CD4-positive, alpha-beta memory T cell (primary cell): ENCODE results near the gene CTDSPL. TPM values are rescaled to one million over a fixed set of nuclear protein-coding genes. Genes with fewer than 3 reads are reported as not detected.

Experiments
- CTCF ChIA-PET: fragments of 350-600 bp; sonication (Branson Sonifier 250); formaldehyde crosslinking; loops from one replicate; lab custom pipeline; 2021; ENCODE audit warnings: inconsistent platforms; ENCODE audit not compliant: partially characterized antibody; lab: Charles Lee
- POLR2A ChIA-PET: fragments of 350-600 bp; sonication (Branson Sonifier 250); formaldehyde crosslinking; loops from one replicate; lab custom pipeline; 2021; ENCODE audit not compliant: partially characterized antibody; lab: Charles Lee
- DNase-seq, 5 donors: peaks; one replicate each; pipeline versions ENCODE4 v3.0.0 to v3.0.0-alpha.2; 2020 to 2022; ENCODE audit warnings: mixed read lengths in 1 of 5
- H3K27ac ChIP-seq: one replicate; pipeline ENCODE4 v1.7.0; 2013; ENCODE audit warnings: low read depth, low read length
- H3K27me3 ChIP-seq: 2 replicates; pipeline ENCODE4 v1.7.0; 2013; ENCODE audit warnings: mild to moderate bottlenecking, low read length, moderate library complexity; ENCODE audit not compliant: insufficient read depth
- H3K36me3 ChIP-seq: 2 replicates; pipeline ENCODE4 v1.7.0; 2013; ENCODE audit warnings: mild to moderate bottlenecking, low read length, moderate library complexity; ENCODE audit not compliant: insufficient read depth
- H3K4me1 ChIP-seq: 2 replicates; pipeline ENCODE4 v1.7.0; 2013; ENCODE audit warnings: mild to moderate bottlenecking, low read length, moderate library complexity; ENCODE audit not compliant: insufficient read depth
- H3K4me3 ChIP-seq, 2 donors: one replicate each; pipeline ENCODE4 v1.7.0; 2013; ENCODE audit warnings: low read length in 2 of 2, mild to moderate bottlenecking in 1 of 2
- H3K9me3 ChIP-seq, 2 donors: one replicate each; pipeline ENCODE4 v1.7.0; 2013; ENCODE audit warnings: low read length in 2 of 2, control low read depth in 1 of 2; ENCODE audit not compliant: control insufficient read depth in 1 of 2
- H3K27ac Mint-ChIP-seq, 7 donors: one replicate each; pipeline ENCODE4 v1.8.0; 2020 to 2021; ENCODE audit warnings: mixed read lengths in 7 of 7, mild to moderate bottlenecking in 6 of 7, inconsistent platforms in 3 of 7, moderate library complexity in 3 of 7
- H3K27me3 Mint-ChIP-seq, 2 donors: one replicate each; pipeline ENCODE4 v1.8.0; 2020 to 2021; ENCODE audit warnings: mixed read lengths in 2 of 2
- H3K36me3 Mint-ChIP-seq, 2 donors: one replicate each; pipeline ENCODE4 v1.8.0; 2020 to 2021; ENCODE audit warnings: mixed read lengths in 2 of 2, inconsistent platforms in 1 of 2, mild to moderate bottlenecking in 1 of 2
- H3K4me1 Mint-ChIP-seq, 4 donors: one replicate each; pipeline ENCODE4 v1.8.0; 2020 to 2021; ENCODE audit warnings: mixed read lengths in 4 of 4, mild to moderate bottlenecking in 1 of 4
- H3K4me3 Mint-ChIP-seq, 8 donors: one replicate each; pipeline ENCODE4 v1.8.0; 2020 to 2021; ENCODE audit warnings: mixed read lengths in 8 of 8, mild to moderate bottlenecking in 7 of 8, moderate library complexity in 6 of 8, inconsistent platforms in 3 of 8
- H3K9me3 Mint-ChIP-seq, 8 donors: one replicate each; pipeline ENCODE4 v1.8.0; 2020 to 2021; ENCODE audit warnings: mixed read lengths in 8 of 8, mild to moderate bottlenecking in 5 of 8, inconsistent platforms in 3 of 8, moderate library complexity in 1 of 8
- intact Hi-C: fragments of 100-400 bp; cut with micrococcal nuclease; formaldehyde crosslinking; loops from one replicate; pipeline ENCODE4 v1.15.1; 2023
- polyA plus RNA-seq, 2 donors: library from polyadenylated mRNA; unstranded; fragments of 300-500 nt; fragmentation: Illumina TruSeq; gene quantifications; one replicate each; pipeline ENCODE4 v1.2.3, GENCODE V29; 2021
- total RNA-seq, 2 experiments: library from RNA; stranded (reverse); gene quantifications; one replicate each; pipeline ENCODE4 v1.2.3, GENCODE V29; 2021

CTDSPL gene
- total and polyA plus RNA-seq, 4 experiments from 2014 or later: 0.08 to 0.73 (median 0.61) TPM; not detected in 1

DNA sequence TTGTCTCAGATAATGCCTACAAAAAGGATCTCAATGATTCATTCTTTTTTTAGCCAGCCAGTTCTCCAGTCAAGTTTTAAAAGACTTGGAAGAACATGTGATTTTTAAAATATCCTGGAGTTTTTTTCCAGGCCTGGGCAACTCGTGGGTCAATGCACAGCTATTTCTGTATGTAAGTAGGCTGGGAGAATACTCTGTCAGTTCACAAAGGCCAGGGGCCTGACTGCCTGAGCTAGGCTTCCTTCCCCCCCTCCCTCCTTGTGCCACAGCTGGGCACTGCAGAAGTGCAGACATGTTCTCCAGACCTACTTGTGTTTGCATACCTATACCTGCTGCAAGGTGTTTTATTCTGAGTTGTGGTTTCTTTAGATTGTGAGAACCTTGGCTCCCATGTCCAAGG is 43.7 kb downstream of the CTDSPL start:
- H3K36me3 Mint-ChIP-seq: no peaks in the 10 kb centered on the region
- CTCF ChIA-PET: no interaction called here

GRCh38 chr3:37905987-37906674 is 44.5 kb downstream of the CTDSPL start:
- Histone ChIP-seq H3K4me1 (peaks cover 19% of the 10 kb centered on the region), H3K36me3 (no peaks in the 10 kb centered on the region), H3K4me3 (no peak overlapping the region), H3K27ac (no peak overlapping the region), H3K27me3 (no peaks in the 10 kb centered on the region), H3K9me3 (no peaks in the 10 kb centered on the region)
- no peak for DNase-seq
- H3K9me3 Mint-ChIP-seq: no peaks in the 10 kb centered on the region
- peaks cover 6 to 7% of the 10 kb centered on the region in 2 donors for H3K27me3 Mint-ChIP-seq
- no peaks in the 10 kb centered on the region for H3K36me3 Mint-ChIP-seq
- H3K4me1 Mint-ChIP-seq: peaks cover 6 to 25% (median 17%) of the 10 kb centered on the region in 4 donors
- no peak overlapping the region for H3K4me3 Mint-ChIP-seq
- ChIA-PET POLR2A (no interaction called here), CTCF (no interaction called here)
- H3K27ac Mint-ChIP-seq: peak overlapping the region in 3 of 7 donors; percentile 4 to 33 (median 29)
- intact Hi-C loops: no loop called here

More for the DNA sequence above, 43.7 kb downstream of the CTDSPL start:
- Histone ChIP-seq H3K36me3 (no peaks in the 10 kb centered on the region), H3K9me3 (no peaks in the 10 kb centered on the region), H3K4me1 (peaks cover 19% of the 10 kb centered on the region), H3K27ac (no peak overlapping the region), H3K27me3 (no peaks in the 10 kb centered on the region), H3K4me3 (no peak overlapping the region)
- Mint-ChIP-seq H3K4me3 (no peak overlapping the region), H3K27me3 (peaks cover 6 to 7% of the 10 kb centered on the region in 2 donors), H3K9me3 (no peaks in the 10 kb centered on the region), H3K4me1 (peaks cover 6 to 25% (median 17%) of the 10 kb centered on the region in 4 donors), H3K27ac (no peak overlapping the region)
- POLR2A ChIA-PET: no interaction called here
- no peak for DNase-seq
- intact Hi-C loops: no loop called here

- no peaks in the 10 kb centered on the region for H3K36me3 ChIP-seq
- Mint-ChIP-seq H3K4me3 (peak overlapping the region in 1 of 8 donors; percentile 9), H3K27ac (peak overlapping the region in 1 of 7 donors; percentile 33), H3K9me3 (no peaks in the 10 kb centered on the region), H3K4me1 (peaks cover 6 to 25% (median 17%) of the 10 kb centered on the region in 4 donors), H3K27me3 (peaks cover 6 to 7% of the 10 kb centered on the region in 2 donors), H3K36me3 (no peaks in the 10 kb centered on the region)
- intact Hi-C loops: no loop called here
- CTCF ChIA-PET: no interaction called here
- H3K27ac ChIP-seq: no peak overlapping the region
- no peak overlapping the region for H3K4me3 ChIP-seq
- no peaks in the 10 kb centered on the region for H3K27me3 ChIP-seq
- no peak for DNase-seq
- POLR2A ChIA-PET: no interaction called here
- H3K4me1 ChIP-seq: peaks cover 19% of the 10 kb centered on the region
- H3K9me3 ChIP-seq: no peaks in the 10 kb centered on the region
Observed at GRCh38 chr3:37906734-37907282, 45.1 kb downstream of the CTDSPL start.

DNA sequence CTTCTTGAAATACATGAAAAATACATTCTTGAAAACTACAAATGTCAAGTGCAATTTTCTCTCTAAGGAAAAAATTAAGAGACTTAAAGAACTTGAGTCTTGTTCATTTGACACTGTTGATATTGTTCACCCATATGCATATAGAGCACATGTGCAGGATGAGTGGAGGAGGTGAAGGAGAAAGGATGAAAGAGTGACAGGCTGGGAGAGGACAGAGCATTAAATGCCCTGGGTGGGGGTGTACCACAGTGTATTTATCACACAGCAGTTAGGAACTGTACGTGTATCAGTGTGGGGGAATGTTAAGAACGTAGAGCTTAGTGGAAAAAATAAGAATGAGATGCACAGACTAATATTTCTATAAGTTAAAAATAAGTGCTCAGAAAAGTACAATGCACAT is 45.7 kb downstream of the CTDSPL start:
- peak overlapping the region in 3 of 8 donors; percentile 17 to 55 (median 33) for H3K4me3 Mint-ChIP-seq
- Histone ChIP-seq H3K36me3 (no peaks in the 10 kb centered on the region), H3K27me3 (no peaks in the 10 kb centered on the region), H3K9me3 (no peaks in the 10 kb centered on the region), H3K27ac (no peak overlapping the region), H3K4me1 (peaks cover 19% of the 10 kb centered on the region), H3K4me3 (no peak overlapping the region)
- CTCF ChIA-PET: no interaction called here
- intact Hi-C loops: no loop called here
- no peaks in the 10 kb centered on the region for H3K36me3 Mint-ChIP-seq
- POLR2A ChIA-PET: no interaction called here
- no peak for DNase-seq
- peak overlapping the region in 2 of 7 donors; percentile 0 to 65 for H3K27ac Mint-ChIP-seq
- no peaks in the 10 kb centered on the region for H3K9me3 Mint-ChIP-seq
- peaks cover 6 to 7% of the 10 kb centered on the region in 2 donors for H3K27me3 Mint-ChIP-seq
- H3K4me1 Mint-ChIP-seq: peaks cover 6 to 25% (median 17%) of the 10 kb centered on the region in 4 donors

DNA sequence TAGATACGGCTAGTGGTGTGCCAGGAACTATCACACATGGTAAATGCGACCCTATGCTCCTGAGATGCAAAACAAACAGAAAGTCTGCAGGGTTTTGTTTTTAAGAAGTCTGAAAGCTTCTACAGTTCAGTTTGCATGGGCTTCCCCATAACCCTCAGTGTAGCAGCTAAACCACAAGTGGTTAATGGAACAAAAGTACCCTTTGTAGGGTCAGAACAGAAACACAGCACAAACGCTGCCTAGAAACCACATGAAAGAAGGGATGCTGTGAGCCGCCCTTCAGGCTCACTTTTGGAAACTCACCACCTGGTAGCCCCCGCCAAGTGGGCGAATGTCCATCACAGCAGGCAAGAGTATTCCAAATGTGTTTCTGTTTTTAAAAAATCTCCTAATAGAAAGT is 46.2 kb downstream of the CTDSPL start:
- intact Hi-C loops: no loop called here
- Histone ChIP-seq H3K36me3 (no peaks in the 10 kb centered on the region), H3K4me3 (no peak overlapping the region), H3K4me1 (peaks cover 19% of the 10 kb centered on the region), H3K9me3 (no peaks in the 10 kb centered on the region), H3K27ac (no peak overlapping the region), H3K27me3 (no peaks in the 10 kb centered on the region)
- Mint-ChIP-seq H3K27ac (no peak overlapping the region), H3K36me3 (no peaks in the 10 kb centered on the region), H3K4me3 (peak overlapping the region in 5 of 8 donors; percentile 9 to 55 (median 17)), H3K4me1 (peaks cover 6 to 25% (median 17%) of the 10 kb centered on the region in 4 donors), H3K9me3 (no peaks in the 10 kb centered on the region), H3K27me3 (peaks cover 6 to 7% of the 10 kb centered on the region in 2 donors)
- CTCF ChIA-PET: no interaction called here
- POLR2A ChIA-PET: no interaction called here
- no peak for DNase-seq

DNA sequence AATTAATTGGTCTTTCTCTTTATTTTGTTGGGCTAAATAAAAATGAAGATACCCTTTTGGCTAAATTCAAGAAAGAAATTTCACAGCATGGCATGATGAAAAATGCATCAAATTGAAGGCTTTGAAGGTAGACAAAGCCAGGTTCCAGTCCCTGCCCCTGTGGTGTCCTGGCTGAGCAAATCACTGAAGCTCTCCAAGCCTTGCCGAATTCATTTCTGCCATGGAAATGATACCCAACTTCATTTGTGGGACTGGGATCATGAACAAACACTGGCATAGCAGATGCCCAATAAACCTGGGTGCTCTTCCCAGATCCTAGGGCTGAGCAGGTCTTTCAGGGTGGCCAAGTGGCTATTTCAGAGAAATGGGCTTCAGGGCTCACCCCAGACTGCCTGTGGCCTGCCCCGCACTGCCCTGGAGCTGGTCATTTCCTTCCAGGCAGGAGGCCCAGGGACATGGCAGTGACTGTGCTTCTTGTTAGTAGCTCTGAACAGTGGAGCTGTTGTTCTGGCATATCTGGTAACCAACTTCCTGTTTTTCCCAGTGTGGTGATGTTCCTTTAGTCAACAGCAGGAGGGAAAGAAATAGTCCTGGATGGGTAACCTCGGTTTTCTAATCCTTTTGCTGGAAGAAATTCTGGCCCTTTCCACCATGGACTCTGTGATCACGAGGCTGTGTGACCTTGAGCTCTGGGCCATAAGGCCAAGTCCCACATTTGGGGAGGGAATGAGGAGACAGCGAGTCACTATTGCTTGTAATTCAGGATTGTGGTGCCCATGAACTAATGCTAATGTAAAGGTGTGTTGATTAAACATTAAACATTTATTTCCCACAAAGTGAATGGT is 47.6 kb downstream of the CTDSPL start:
- no peaks in the 10 kb centered on the region for H3K9me3 Mint-ChIP-seq
- CTCF ChIA-PET: no interaction called here
- intact Hi-C loops: no loop called here
- H3K4me3 Mint-ChIP-seq: no peak overlapping the region
- H3K4me1 Mint-ChIP-seq: peaks cover 6 to 25% (median 17%) of the 10 kb centered on the region in 4 donors
- POLR2A ChIA-PET: no interaction called here
- Histone ChIP-seq H3K36me3 (no peaks in the 10 kb centered on the region), H3K9me3 (no peaks in the 10 kb centered on the region), H3K27ac (no peak overlapping the region), H3K27me3 (no peaks in the 10 kb centered on the region), H3K4me3 (no peak overlapping the region), H3K4me1 (peaks cover 19% of the 10 kb centered on the region)
- no peaks in the 10 kb centered on the region for H3K36me3 Mint-ChIP-seq
- H3K27me3 Mint-ChIP-seq: peaks cover 4 to 7% of the 10 kb centered on the region in 2 donors
- DNase-seq: no peak
- no peak overlapping the region for H3K27ac Mint-ChIP-seq
